ENCODE data around the gene MYNN.
A peak's percentile ranks its signal among the peaks of the same experiment; 100 is the strongest.
"Not testable (repeated sequence)": the region's sequence is repeated elsewhere in the genome, so short reads cannot be mapped to it uniquely, and the experiment has no call there.

The MYNN gene

GRCh38 chr3:169772897-169773816 lies at the start of gene MYNN:
TSS of gene MYNN (plus strand) at chr3:169773396. CDS start at chr3:169774296, 900 bp downstream.
- DNase-seq (ENCODE audit: low spot score), result peak; percentile 87

GRCh38 chr3:169731857-169732256 lies 41.3 kb upstream of the MYNN start:
- DNase-seq (ENCODE audit: low spot score), result not testable (repeated sequence)

GRCh38 chr3:169739067-169739466 lies 34.1 kb upstream of the MYNN start:
- DNase-seq (ENCODE audit: low spot score), result no peak

GRCh38 chr3:169744366-169745054 lies 28.7 kb upstream of the MYNN start:
- DNase-seq (ENCODE audit: low spot score), result no peak

- DNase-seq (ENCODE audit: low spot score), result no peak
Measured at GRCh38 chr3:169746924-169747323, 26.3 kb upstream of the MYNN start.

GRCh38 chr3:169748670-169749069 lies 24.5 kb upstream of the MYNN start:
- peak; percentile 4 for DNase-seq (ENCODE audit: low spot score)

GRCh38 chr3:169750665-169751064 lies 22.5 kb upstream of the MYNN start:
- no peak for DNase-seq (ENCODE audit: low spot score)

GRCh38 chr3:169751875-169752274 lies 21.3 kb upstream of the MYNN start:
- DNase-seq (ENCODE audit: low spot score), result no peak

- no peak for DNase-seq (ENCODE audit: low spot score)
Measured at GRCh38 chr3:169754711-169755110, 18.5 kb upstream of the MYNN start.

GRCh38 chr3:169755488-169755887 lies 17.7 kb upstream of the MYNN start:
- DNase-seq (ENCODE audit: low spot score), result no peak

GRCh38 chr3:169758359-169758994 lies 14.7 kb upstream of the MYNN start:
- DNase-seq (ENCODE audit: low spot score), result no peak

- DNase-seq (ENCODE audit: low spot score), result peak; percentile 55
Measured at GRCh38 chr3:169759256-169759655, 13.9 kb upstream of the MYNN start.

GRCh38 chr3:169760479-169760878 lies 12.7 kb upstream of the MYNN start:
- DNase-seq (ENCODE audit: low spot score), result no peak

GRCh38 chr3:169764312-169764881 lies 8.8 kb upstream of the MYNN start:
- DNase-seq (ENCODE audit: low spot score), result peak; percentile 60

- peak; percentile 97 for DNase-seq (ENCODE audit: low spot score)
Measured at GRCh38 chr3:169764882-169765612, 8.1 kb upstream of the MYNN start, which contains the start of gene TERC. TSS of gene TERC (minus strand) at chr3:169765060.

GRCh38 chr3:169769287-169770181 lies 3.7 kb upstream of the MYNN start, which contains the start of gene ACTRT3:
TSS of gene ACTRT3 (minus strand) at chr3:169769561. CDS start at chr3:169769520, 41 bp downstream.
- peak; percentile 62 for DNase-seq (ENCODE audit: low spot score)

- peak; percentile 89 for DNase-seq (ENCODE audit: low spot score)
Measured at GRCh38 chr3:169771497-169772304, 1.5 kb upstream of the MYNN start.

- peak; percentile 57 for DNase-seq (ENCODE audit: low spot score)
Measured at GRCh38 chr3:169772305-169772896, 795 bp upstream of the MYNN start.

- DNase-seq (ENCODE audit: low spot score), result no peak
Measured at GRCh38 chr3:169774186-169774585, 990 bp downstream of the MYNN start.
